HepG2 (cell line): ENCODE measurements around the gene CCDC181.

Source experiments
- TF ChIP-seq, protein P1 (sequence below): sonication (generic); formaldehyde crosslinking; IDR thresholded peaks from 2 replicates; pipeline ENCODE4 v1.4.0; 2020; ENCODE audit warnings: missing genetic modification reagents, mild to moderate bottlenecking, borderline replicate concordance
- TF ChIP-seq, protein P2 (sequence below): sonication (generic); formaldehyde crosslinking; IDR thresholded peaks from 2 replicates; pipeline ENCODE4 v1.4.0; 2020; ENCODE audit warnings: mild to moderate bottlenecking, missing genetic modification reagents

DNA sequence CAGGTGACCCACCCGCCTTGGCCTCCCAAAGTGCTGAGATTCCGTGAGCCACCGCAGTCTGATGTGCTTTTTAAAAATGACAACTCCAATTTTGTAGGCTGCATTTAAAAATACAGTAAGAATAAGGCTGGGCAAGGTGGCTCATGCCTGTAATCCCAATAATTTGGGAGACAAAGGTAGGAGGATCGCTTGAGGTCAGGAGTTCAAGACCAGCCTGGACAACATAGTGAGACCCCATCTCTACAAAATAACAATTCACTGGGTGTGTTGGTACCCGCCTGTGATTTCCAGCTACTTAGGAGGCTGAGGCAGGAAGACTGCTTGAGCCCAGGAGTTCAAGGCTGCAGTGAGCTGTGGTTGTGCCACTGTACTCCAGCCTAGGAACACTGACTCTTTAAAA lies 35.1 kb upstream of the CCDC181 start:
- TF ChIP-seq, protein P1, sequence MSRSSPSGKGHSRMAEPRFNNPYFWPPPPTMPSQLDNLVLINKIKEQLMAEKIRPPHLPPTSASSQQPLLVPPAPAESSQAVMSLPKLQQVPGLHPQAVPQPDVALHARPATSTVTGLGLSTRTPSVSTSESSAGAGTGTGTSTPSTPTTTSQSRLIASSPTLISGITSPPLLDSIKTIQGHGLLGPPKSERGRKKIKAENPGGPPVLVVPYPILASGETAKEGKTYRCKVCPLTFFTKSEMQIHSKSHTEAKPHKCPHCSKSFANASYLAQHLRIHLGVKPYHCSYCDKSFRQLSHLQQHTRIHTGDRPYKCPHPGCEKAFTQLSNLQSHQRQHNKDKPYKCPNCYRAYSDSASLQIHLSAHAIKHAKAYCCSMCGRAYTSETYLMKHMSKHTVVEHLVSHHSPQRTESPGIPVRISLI (CRISPR knock-in tag) = no peak
- TF ChIP-seq, protein P2, sequence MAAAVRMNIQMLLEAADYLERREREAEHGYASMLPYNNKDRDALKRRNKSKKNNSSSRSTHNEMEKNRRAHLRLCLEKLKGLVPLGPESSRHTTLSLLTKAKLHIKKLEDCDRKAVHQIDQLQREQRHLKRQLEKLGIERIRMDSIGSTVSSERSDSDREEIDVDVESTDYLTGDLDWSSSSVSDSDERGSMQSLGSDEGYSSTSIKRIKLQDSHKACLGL (CRISPR knock-in tag) = no peak
